ENCODE measurements around the gene APOE. TPM values are rescaled to one million over a fixed set of nuclear protein-coding genes. Genes with fewer than 3 reads are reported as not detected.
A peak's percentile ranks its signal among the peaks of the same experiment; 100 is the strongest.

Gene APOE
- total and polyA plus RNA-seq, 2 of the 13 experiments (the other 11 are each of a cell fraction or from before 2014, with no cell fraction given): 1,328 to 1,470 TPM

GRCh38 chr19:44954649-44955504, 49.3 kb downstream of the APOE start, which contains the start of gene CLPTM1 (continued):
- TF ChIP-seq PLSCR1 (CRISPR knock-in tag; IDR thresholded peaks at IDR 0.05; ENCODE audit: borderline replicate concordance): no peak
- no peak for TF ChIP-seq HDAC6 (IDR thresholded peaks at IDR 0.05; ENCODE audit: low read depth, low read length)
- TF ChIP-seq GFI1 (CRISPR knock-in tag; IDR thresholded peaks at IDR 0.05; ENCODE audit: borderline replicate concordance): no peak
- TF ChIP-seq ZNF414 (CRISPR knock-in tag; IDR thresholded peaks at IDR 0.05): no peak
- TF ChIP-seq TGIF2 (CRISPR knock-in tag; IDR thresholded peaks at IDR 0.05): peak; percentile 38; the same call in 1 of the 2 replicates
- no peak for TF ChIP-seq ZNF607 (CRISPR knock-in tag; IDR thresholded peaks at IDR 0.05; ENCODE audit: borderline replicate concordance)
- no peak for TF ChIP-seq SMARCC2 (IDR thresholded peaks at IDR 0.05)
- TF ChIP-seq, protein P1, sequence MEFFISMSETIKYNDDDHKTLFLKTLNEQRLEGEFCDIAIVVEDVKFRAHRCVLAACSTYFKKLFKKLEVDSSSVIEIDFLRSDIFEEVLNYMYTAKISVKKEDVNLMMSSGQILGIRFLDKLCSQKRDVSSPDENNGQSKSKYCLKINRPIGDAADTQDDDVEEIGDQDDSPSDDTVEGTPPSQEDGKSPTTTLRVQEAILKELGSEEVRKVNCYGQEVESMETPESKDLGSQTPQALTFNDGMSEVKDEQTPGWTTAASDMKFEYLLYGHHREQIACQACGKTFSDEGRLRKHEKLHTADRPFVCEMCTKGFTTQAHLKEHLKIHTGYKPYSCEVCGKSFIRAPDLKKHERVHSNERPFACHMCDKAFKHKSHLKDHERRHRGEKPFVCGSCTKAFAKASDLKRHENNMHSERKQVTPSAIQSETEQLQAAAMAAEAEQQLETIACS (CRISPR knock-in tag; IDR thresholded peaks at IDR 0.05): no peak
- no peak for TF ChIP-seq RAD51 (IDR thresholded peaks at IDR 0.05; ENCODE audit: borderline replicate concordance)
- TF ChIP-seq XBP1 (CRISPR knock-in tag; IDR thresholded peaks at IDR 0.05): no peak
- no peak; the same call in 1 of the 2 replicates for TF ChIP-seq ZSCAN25 (CRISPR knock-in tag; IDR thresholded peaks at IDR 0.05)
- no peak for TF ChIP-seq ZBTB49 (CRISPR knock-in tag; IDR thresholded peaks at IDR 0.05; ENCODE audit: borderline replicate concordance)
- TF ChIP-seq, protein P2, sequence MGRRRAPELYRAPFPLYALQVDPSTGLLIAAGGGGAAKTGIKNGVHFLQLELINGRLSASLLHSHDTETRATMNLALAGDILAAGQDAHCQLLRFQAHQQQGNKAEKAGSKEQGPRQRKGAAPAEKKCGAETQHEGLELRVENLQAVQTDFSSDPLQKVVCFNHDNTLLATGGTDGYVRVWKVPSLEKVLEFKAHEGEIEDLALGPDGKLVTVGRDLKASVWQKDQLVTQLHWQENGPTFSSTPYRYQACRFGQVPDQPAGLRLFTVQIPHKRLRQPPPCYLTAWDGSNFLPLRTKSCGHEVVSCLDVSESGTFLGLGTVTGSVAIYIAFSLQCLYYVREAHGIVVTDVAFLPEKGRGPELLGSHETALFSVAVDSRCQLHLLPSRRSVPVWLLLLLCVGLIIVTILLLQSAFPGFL (CRISPR knock-in tag; IDR thresholded peaks at IDR 0.05): no peak
- TF ChIP-seq TIGD3 (CRISPR knock-in tag; IDR thresholded peaks at IDR 0.05; ENCODE audit: borderline replicate concordance): no peak; the same call in 1 of the 2 replicates
- no peak for TF ChIP-seq ATF7 (IDR thresholded peaks at IDR 0.05)
- TF ChIP-seq ATF7 (CRISPR knock-in tag; IDR thresholded peaks at IDR 0.05): no peak
- TF ChIP-seq TSC22D2 (CRISPR knock-in tag; IDR thresholded peaks at IDR 0.05; ENCODE audit: borderline replicate concordance): no peak
- TF ChIP-seq POLR2AphosphoS5 (IDR thresholded peaks at IDR 0.05; ENCODE audit: low read depth, low read length): peak; percentile 71
- TF ChIP-seq ZFP36L1 (CRISPR knock-in tag; IDR thresholded peaks at IDR 0.05): no peak
- TF ChIP-seq, protein P3, sequence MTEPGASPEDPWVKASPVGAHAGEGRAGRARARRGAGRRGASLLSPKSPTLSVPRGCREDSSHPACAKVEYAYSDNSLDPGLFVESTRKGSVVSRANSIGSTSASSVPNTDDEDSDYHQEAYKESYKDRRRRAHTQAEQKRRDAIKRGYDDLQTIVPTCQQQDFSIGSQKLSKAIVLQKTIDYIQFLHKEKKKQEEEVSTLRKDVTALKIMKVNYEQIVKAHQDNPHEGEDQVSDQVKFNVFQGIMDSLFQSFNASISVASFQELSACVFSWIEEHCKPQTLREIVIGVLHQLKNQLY (CRISPR knock-in tag; IDR thresholded peaks at IDR 0.05): no peak
- peak; percentile 51 for TF ChIP-seq ZNF761 (CRISPR knock-in tag; conservative IDR thresholded peaks at IDR 0.05)
- TF ChIP-seq REL (CRISPR knock-in tag; conservative IDR thresholded peaks at IDR 0.05): no peak

Measured in HepG2 (cell line).